ENCODE measurements around the gene ZNF474.

Gene ZNF474

GRCh38 chr5:122107016-122107415, 22.3 kb upstream of the ZNF474 start:
- H3K36me3 Mint-ChIP-seq, result no peaks in the 10 kb centered on the region
- H3K4me1 Mint-ChIP-seq (ENCODE audit: low read depth), result no peaks in the 10 kb centered on the region
- no peak overlapping the region for H3K4me3 Mint-ChIP-seq
- peaks cover 3% of the 10 kb centered on the region for H3K27me3 Mint-ChIP-seq
- H3K9me3 Mint-ChIP-seq (ENCODE audit: low read depth), result no peaks in the 10 kb centered on the region
- H3K27ac Mint-ChIP-seq, result no peak overlapping the region

- no peaks in the 10 kb centered on the region for H3K36me3 Mint-ChIP-seq
- no peaks in the 10 kb centered on the region for H3K27me3 Mint-ChIP-seq
- H3K4me3 Mint-ChIP-seq, result no peak overlapping the region
- H3K27ac Mint-ChIP-seq, result no peak overlapping the region
- no peaks in the 10 kb centered on the region for H3K4me1 Mint-ChIP-seq (ENCODE audit: low read depth)
- no peaks in the 10 kb centered on the region for H3K9me3 Mint-ChIP-seq (ENCODE audit: low read depth)
Observed at GRCh38 chr5:122110987-122111386, 18.4 kb upstream of the ZNF474 start.

- H3K27me3 Mint-ChIP-seq, result no peaks in the 10 kb centered on the region
- H3K36me3 Mint-ChIP-seq, result no peaks in the 10 kb centered on the region
- H3K4me3 Mint-ChIP-seq, result no peak overlapping the region
- no peaks in the 10 kb centered on the region for H3K4me1 Mint-ChIP-seq (ENCODE audit: low read depth)
- H3K27ac Mint-ChIP-seq, result no peak overlapping the region
- H3K9me3 Mint-ChIP-seq (ENCODE audit: low read depth), result no peaks in the 10 kb centered on the region
Observed at GRCh38 chr5:122111460-122111859, 17.9 kb upstream of the ZNF474 start.

GRCh38 chr5:122112063-122112462, 17.3 kb upstream of the ZNF474 start:
- H3K27me3 Mint-ChIP-seq, result no peaks in the 10 kb centered on the region
- H3K4me1 Mint-ChIP-seq (ENCODE audit: low read depth), result no peaks in the 10 kb centered on the region
- H3K27ac Mint-ChIP-seq, result no peak overlapping the region
- no peaks in the 10 kb centered on the region for H3K36me3 Mint-ChIP-seq
- H3K9me3 Mint-ChIP-seq (ENCODE audit: low read depth), result no peaks in the 10 kb centered on the region
- no peak overlapping the region for H3K4me3 Mint-ChIP-seq

- no peaks in the 10 kb centered on the region for H3K36me3 Mint-ChIP-seq
- H3K27ac Mint-ChIP-seq, result no peak overlapping the region
- no peaks in the 10 kb centered on the region for H3K9me3 Mint-ChIP-seq (ENCODE audit: low read depth)
- H3K4me1 Mint-ChIP-seq (ENCODE audit: low read depth), result no peaks in the 10 kb centered on the region
- H3K27me3 Mint-ChIP-seq, result no peaks in the 10 kb centered on the region
- no peak overlapping the region for H3K4me3 Mint-ChIP-seq
Observed at GRCh38 chr5:122112733-122113558, 16.4 kb upstream of the ZNF474 start.

- no peaks in the 10 kb centered on the region for H3K27me3 Mint-ChIP-seq
- H3K9me3 Mint-ChIP-seq (ENCODE audit: low read depth), result no peaks in the 10 kb centered on the region
- H3K36me3 Mint-ChIP-seq, result no peaks in the 10 kb centered on the region
- no peaks in the 10 kb centered on the region for H3K4me1 Mint-ChIP-seq (ENCODE audit: low read depth)
- H3K4me3 Mint-ChIP-seq, result no peak overlapping the region
- H3K27ac Mint-ChIP-seq, result no peak overlapping the region
Observed at GRCh38 chr5:122114501-122114900, 14.8 kb upstream of the ZNF474 start.

GRCh38 chr5:122118356-122118948, 10.9 kb upstream of the ZNF474 start:
- Mint-ChIP-seq H3K27ac (no peak overlapping the region), H3K27me3 (peaks cover 2% of the 10 kb centered on the region), H3K4me1 (ENCODE audit: low read depth) (no peaks in the 10 kb centered on the region), H3K9me3 (ENCODE audit: low read depth) (no peaks in the 10 kb centered on the region), H3K36me3 (no peaks in the 10 kb centered on the region), H3K4me3 (no peak overlapping the region)

GRCh38 chr5:122119205-122119604, 10.1 kb upstream of the ZNF474 start:
- Mint-ChIP-seq H3K36me3 (no peaks in the 10 kb centered on the region), H3K27me3 (peaks cover 2% of the 10 kb centered on the region)

GRCh38 chr5:122120493-122120892, 8.9 kb upstream of the ZNF474 start:
- H3K4me1 Mint-ChIP-seq (ENCODE audit: low read depth), result no peaks in the 10 kb centered on the region
- no peaks in the 10 kb centered on the region for H3K9me3 Mint-ChIP-seq (ENCODE audit: low read depth)
- H3K27me3 Mint-ChIP-seq, result peaks cover 2% of the 10 kb centered on the region
- no peak overlapping the region for H3K27ac Mint-ChIP-seq
- H3K4me3 Mint-ChIP-seq, result no peak overlapping the region
- no peaks in the 10 kb centered on the region for H3K36me3 Mint-ChIP-seq

More at GRCh38 chr5:122119205-122119604, 10.1 kb upstream of the ZNF474 start:
- Mint-ChIP-seq H3K4me1 (ENCODE audit: low read depth) (no peaks in the 10 kb centered on the region), H3K4me3 (no peak overlapping the region), H3K27ac (no peak overlapping the region), H3K9me3 (ENCODE audit: low read depth) (no peaks in the 10 kb centered on the region)

- H3K4me3 Mint-ChIP-seq, result no peak overlapping the region
- no peaks in the 10 kb centered on the region for H3K36me3 Mint-ChIP-seq
- no peaks in the 10 kb centered on the region for H3K4me1 Mint-ChIP-seq (ENCODE audit: low read depth)
- H3K9me3 Mint-ChIP-seq (ENCODE audit: low read depth), result no peaks in the 10 kb centered on the region
- H3K27ac Mint-ChIP-seq, result no peak overlapping the region
- H3K27me3 Mint-ChIP-seq, result peaks cover 2% of the 10 kb centered on the region
Observed at GRCh38 chr5:122120957-122121356, 8.4 kb upstream of the ZNF474 start.

GRCh38 chr5:122121479-122122465, 7.6 kb upstream of the ZNF474 start:
- H3K36me3 Mint-ChIP-seq, result no peaks in the 10 kb centered on the region
- peaks cover 2% of the 10 kb centered on the region for H3K27me3 Mint-ChIP-seq
- no peaks in the 10 kb centered on the region for H3K4me1 Mint-ChIP-seq (ENCODE audit: low read depth)
- no peak overlapping the region for H3K27ac Mint-ChIP-seq
- no peaks in the 10 kb centered on the region for H3K9me3 Mint-ChIP-seq (ENCODE audit: low read depth)
- H3K4me3 Mint-ChIP-seq, result no peak overlapping the region

- H3K4me1 Mint-ChIP-seq (ENCODE audit: low read depth), result no peaks in the 10 kb centered on the region
- no peak overlapping the region for H3K4me3 Mint-ChIP-seq
- no peaks in the 10 kb centered on the region for H3K9me3 Mint-ChIP-seq (ENCODE audit: low read depth)
- H3K36me3 Mint-ChIP-seq, result no peaks in the 10 kb centered on the region
- peaks cover 2% of the 10 kb centered on the region for H3K27me3 Mint-ChIP-seq
- H3K27ac Mint-ChIP-seq, result no peak overlapping the region
Observed at GRCh38 chr5:122124766-122125165, 4.6 kb upstream of the ZNF474 start.

GRCh38 chr5:122126177-122126755, 3.1 kb upstream of the ZNF474 start:
- H3K27me3 Mint-ChIP-seq, result no peaks in the 10 kb centered on the region
- H3K27ac Mint-ChIP-seq, result no peak overlapping the region
- H3K9me3 Mint-ChIP-seq (ENCODE audit: low read depth), result no peaks in the 10 kb centered on the region
- no peaks in the 10 kb centered on the region for H3K4me1 Mint-ChIP-seq (ENCODE audit: low read depth)
- H3K36me3 Mint-ChIP-seq, result no peaks in the 10 kb centered on the region
- H3K4me3 Mint-ChIP-seq, result no peak overlapping the region

GRCh38 chr5:122126756-122127321, 2.5 kb upstream of the ZNF474 start:
- H3K9me3 Mint-ChIP-seq (ENCODE audit: low read depth), result no peaks in the 10 kb centered on the region
- no peak overlapping the region for H3K4me3 Mint-ChIP-seq
- no peaks in the 10 kb centered on the region for H3K36me3 Mint-ChIP-seq
- no peak overlapping the region for H3K27ac Mint-ChIP-seq
- H3K4me1 Mint-ChIP-seq (ENCODE audit: low read depth), result no peaks in the 10 kb centered on the region
- H3K27me3 Mint-ChIP-seq, result no peaks in the 10 kb centered on the region

Data from activated naive CD8-positive, alpha-beta T cell (primary cell).